GM04504 (cell line): ENCODE results near the gene SLX9.

ENCODE experiments used
- DNase-seq: peaks from one replicate; pipeline ENCODE4 v3.0.0-alpha.2; 2012; ENCODE audit warnings: low read depth

Gene SLX9

GRCh38 chr21:44977616-44978340 is 37.9 kb downstream of the SLX9 start:
- DNase-seq: no peak

DNA sequence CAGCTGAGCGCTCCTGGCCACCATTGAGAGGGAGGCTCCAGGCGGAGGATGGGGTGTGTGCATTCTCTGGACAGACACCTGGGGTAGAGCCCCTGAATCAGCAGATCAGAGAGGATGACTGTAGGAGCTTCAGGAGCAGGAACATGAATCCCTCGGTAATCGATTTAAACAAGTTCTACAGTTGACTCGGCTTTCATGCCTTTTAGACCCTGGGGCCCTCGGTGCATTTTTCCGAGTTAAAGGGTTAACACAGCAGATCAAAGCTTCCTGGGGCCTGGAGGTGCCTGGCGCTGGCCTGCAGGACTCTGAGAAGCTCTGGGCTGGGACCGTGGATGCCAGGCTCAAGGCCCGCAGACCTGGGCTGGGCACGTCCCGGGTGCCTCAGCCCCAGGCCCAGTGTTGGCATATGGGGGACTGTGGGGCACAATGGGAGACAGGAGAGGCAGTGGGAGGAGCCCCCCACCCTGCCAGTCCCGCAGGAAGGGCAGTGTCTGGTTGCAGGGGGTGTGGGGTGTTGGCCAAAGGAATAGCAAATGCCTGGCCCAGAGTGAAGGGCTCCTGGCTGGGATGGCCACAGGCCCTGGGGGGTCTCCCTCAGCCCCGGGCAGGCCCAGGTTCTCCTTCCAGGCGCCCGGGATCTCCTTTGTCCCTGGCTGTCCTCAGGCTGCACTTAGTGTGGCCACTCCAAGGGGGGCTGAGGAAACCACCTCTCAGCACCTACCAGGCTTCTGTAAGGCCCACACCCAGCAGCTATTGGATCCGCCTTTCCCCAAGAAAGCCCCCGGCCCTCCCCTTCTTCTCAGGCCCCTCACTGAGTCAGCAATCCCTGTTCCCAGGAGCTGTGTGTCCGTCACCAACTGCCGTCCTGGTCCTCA is 40.1 kb downstream of the SLX9 start:
- DNase-seq: no peak

DNA sequence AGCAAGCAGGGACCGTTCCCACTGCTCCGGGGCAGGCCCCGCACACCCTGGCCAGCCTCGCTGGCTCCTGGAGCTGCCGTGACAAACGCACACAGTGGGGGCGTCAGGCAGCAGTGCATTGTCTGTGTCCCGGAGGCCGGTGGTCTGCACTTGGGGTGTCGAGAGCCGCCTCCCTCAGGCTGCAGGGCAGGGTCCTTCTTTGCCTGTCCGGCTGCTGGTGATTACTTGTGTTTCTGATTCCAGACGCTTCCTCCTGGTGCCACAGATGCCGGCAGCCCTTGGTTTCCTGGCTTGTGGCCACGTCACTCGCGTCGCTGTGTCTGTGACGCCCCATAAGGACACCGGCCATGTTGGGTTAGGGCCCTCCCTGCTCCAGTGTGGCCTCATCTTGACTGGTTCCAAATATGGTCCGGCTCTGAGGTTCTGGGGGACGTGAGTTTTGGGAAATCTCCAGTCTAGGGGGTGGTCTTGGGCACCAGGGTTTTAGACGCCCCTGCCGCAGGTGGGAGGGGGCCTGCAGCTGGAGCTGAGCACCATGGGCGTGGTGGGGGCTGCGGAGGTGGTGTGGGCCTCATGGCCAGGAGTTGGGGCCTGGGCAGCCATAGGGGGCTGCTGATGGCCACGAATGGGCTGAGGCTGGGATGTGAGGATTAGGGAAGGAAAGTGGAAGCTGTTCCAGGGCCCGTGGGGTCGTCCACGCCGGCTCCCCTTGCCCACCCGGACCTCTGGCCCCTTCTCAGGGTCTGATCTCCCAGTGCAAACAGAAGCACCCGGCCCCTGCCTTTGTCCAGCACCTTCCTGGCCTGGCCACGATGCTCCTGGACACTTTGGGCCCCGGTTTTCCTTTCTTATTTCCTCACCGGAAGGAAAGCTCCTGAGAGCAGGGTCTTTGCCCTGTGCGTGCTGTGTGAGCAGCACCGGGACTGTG is 41.0 kb downstream of the SLX9 start:
- DNase-seq: no peak

DNA sequence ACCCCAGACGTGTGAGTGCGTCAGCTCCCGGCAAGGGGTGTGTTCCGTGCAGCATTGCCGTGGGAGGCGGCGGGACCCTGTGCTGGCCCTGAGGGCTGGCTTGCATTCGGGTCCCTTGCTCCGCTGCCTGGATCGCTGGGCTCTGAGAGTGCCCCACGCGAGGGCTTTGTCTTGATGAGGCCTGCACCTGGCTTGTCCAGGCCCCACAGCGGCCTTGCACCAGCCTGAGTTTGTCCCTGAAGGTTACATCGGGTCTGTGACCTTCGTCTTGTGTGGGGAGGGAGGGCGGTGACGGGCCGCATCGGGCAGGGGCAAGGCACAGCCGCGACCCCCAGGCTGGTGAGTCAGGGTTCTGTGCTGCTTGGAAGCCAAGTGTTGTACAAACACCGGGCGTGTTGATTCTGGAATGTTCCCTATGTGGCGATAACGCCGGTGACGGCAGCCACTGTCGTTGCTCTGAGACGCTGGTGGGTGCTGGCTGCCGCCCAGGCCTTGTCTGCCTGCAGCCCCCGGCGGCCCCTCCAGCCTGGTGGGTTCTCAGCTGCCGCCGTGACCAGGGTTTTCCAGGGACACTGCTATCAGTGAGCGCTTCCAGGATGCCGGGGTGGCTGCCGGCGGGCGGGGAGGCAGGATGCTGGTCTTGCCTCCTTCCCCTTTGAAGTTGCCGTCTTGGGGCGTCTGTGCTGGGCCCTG is 42.9 kb downstream of the SLX9 start:
- no peak for DNase-seq

GRCh38 chr21:44983421-44984206 is 43.8 kb downstream of the SLX9 start:
- no peak for DNase-seq

DNA sequence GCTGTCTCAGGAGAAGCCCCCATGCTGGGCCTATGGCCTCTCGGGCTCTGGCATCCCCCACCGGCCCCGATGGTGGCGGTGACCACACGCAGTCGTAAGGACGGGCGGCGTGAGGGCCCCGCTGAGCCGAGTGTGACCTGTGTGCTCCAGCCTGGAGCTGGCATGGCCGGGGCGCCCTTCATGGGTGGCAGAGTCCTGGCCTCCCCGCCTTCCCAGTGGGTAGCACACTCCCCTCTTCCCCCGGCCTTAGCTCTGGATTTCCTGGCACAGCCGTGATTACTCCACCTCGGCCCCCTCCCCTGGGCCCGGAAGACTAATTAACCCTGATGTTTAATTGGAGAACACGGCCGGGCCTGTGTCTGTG is 44.6 kb downstream of the SLX9 start:
- DNase-seq: no peak

DNA sequence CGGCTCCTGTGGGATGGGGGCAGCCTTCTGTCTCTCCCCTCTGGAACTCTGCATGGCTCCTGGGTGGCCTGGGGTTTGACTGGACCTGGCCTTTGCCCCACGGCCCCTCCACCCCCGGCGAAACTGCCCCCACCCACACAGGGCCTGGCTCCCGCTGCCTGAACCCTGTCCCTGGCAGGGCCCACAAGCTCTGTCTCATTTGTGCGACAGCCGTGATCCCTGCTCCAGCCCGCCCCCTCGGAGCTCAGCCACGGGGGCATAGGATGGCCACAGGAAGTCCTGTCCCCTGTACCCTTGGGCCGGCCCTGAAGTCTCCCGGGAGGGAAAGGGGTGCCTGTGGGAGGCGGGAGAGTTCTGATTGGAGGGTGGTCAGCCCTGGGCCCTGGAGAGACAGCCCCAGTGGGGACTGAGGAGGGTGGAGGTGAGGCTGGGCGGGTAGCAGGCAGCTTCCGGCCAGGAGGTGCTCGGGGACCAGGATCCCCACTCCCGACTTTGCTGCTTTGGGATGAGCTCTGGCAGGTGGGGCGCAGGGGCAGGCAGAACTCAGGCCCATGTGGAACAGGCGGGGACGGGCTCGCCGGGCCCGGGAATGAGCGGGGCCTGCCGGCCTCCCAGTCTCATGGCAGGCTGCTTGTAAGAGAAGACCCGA is 45.1 kb downstream of the SLX9 start:
- DNase-seq: no peak

DNA sequence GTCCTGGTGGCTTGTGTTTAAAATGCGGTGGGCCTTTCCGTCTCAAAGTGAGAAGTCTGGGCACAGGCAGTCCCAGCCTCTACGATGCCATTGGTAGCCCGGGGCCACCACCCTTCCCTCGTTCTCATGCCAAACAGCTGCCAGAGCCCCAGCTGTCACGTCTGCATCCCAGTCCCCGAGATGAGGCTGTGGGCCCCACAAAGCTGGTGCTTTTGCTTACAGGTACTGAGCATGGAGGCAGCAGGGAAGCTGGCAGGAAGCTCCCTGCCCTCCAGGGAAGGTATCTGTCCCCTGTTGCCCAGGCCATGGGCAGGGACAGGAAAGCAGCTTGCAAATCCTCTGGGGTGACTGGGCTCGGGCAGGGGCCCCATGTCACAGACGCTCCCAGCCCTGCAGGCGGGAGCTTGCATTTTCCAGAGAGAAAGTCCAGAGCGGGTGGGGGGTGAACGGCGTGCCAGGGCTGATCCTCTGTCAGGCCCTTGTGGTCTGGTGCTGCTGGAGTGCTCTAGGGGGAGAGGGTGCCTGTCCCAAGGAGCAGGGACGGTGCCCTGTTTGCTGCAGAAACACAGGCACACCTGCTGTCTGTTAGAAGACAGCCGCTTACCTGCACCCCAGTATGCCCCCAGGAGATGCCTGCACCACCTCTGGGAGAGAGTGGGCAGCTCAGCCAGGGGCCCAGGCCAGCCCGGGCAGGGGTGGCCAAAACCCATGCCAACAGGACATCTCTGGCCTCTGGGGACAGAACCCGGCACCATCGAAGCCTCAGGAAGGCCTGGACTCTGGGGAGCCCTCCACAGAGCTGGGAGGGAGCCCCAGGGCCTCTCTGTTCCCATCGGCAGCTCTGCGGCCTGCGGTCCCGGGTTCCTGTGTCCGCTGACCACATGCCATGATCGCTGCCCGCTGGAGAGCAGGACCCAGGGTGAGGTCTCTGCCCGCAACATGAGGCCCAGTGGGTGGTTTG is 45.9 kb downstream of the SLX9 start:
- no peak for DNase-seq

GRCh38 chr21:44986471-44987291 is 46.9 kb downstream of the SLX9 start:
- no peak for DNase-seq

DNA sequence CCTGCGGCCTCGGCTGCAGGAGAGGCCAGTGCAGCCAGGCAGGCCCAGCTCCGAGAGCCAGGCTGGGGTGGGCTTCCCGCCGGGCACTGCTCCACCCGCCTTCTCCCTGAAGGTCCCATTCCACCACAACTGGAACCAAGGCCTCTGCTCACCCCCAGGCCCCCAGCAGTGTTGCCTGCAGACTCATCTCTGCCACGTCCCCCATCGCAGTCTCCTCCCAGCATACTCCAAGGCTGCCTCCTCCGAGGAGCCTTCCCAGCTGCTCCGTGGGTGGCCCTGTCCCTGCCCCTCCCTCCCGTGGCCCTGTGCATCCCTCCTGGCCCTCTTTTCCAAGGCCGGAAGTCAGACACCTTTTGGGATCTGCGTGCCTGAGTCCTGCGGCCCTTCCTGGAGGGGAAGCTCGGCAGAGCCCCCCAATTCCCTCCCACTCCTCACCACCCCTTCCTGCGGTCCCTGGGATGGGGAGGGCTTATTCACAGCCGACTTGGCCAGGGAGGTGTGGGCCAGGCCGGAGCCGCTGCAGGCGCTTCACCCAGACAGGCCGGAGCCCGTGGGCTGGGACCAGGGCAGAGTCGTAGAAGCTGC is 47.6 kb downstream of the SLX9 start:
- no peak for DNase-seq

DNA sequence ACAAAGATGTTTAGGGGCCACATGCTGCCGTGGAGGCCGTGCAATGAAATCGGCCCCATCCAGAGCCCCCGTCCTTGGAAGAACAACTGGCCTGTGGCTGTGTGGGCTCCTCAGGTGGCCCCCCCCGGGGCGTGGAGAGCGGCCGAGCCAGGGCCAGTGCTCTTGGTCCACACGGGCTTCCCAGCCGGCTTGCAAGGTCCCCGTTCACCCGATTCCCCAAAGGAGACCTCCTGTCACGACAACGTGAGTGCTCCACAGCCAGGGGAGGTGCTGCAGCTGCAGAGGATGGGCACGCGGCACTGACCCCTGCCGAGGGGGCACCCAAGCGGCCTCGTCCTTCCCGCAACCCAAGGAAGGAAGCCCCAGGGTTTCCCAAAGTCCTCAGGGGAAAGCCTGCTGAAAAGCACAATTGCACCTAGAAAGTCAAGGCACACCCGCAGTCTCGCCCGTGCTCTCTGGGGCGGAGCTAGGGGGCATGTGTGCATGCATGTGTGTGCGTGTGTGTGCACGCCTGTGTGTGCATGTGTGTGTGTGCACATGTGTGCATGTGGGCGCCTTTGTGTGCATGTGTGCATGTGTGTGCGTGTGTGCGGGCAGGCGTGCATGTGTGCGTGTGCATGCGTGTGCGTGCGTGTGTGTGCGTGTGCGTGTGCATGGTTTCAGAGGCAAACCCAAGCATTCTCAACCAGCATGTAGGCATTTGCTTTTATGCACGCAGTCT is 48.2 kb downstream of the SLX9 start:
- no peak for DNase-seq

DNA sequence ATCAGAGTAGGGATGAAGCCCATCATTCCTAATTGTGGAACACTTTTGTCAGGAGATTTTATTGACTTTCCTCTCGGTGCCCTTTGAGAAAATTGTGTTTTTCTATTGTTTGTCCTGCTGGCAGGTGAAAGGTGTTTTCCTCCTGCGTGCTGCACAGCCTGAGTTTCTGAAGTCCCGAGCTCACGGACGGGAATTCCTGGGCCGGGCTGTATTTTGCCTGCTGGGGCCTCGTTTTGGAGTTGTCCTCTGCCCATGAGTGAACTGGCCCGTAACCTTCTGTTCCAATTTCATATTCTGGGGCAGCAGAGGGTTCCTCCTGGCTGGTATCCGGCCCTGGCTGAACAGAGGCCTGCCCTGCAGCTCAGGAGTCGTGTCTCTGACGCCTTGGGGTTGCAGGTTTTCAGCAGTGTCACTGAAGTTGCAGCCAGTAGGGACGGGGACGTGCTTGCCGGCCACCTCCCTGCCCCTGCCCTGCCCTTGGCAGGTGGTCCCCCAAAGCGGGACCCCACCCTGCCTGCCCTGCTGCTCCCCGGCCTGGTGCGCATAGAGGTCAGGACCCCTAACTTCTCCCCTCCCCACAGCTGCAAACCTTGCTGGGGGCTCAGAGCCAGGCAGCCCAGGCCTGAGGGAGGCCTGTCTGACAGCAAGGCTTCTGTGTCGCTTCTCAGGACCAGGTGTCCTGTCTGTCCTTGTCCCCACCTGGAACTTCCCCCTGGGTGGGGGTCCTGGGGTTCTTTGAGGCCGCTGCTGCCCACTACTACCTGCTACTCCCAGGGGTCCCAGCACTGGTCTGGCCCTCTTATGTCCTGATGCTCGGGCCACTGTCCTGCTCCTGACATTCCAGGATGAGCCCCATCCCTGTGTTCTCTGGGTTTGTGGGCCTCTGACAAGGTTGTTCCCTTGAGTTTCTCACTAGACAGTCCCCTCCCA is 49.0 kb downstream of the SLX9 start:
- DNase-seq: no peak

DNA sequence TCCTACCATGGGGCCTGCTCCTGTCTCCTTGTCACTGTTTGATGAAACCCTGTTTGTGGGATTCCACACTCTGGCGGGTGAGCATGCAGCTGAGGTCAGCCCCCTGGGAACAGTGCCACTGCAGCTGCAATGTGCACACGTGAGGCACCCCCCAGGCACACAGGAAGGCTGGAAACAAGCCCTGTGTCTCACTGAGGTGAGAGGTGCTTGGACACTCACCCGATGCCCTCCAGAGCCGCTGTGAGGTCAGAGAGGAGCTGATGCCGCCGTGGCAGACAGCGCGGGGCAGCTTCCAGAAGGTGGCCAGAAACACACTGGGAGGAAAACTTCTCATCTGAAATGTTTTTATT is 49.7 kb downstream of the SLX9 start:
- DNase-seq: no peak

DNA sequence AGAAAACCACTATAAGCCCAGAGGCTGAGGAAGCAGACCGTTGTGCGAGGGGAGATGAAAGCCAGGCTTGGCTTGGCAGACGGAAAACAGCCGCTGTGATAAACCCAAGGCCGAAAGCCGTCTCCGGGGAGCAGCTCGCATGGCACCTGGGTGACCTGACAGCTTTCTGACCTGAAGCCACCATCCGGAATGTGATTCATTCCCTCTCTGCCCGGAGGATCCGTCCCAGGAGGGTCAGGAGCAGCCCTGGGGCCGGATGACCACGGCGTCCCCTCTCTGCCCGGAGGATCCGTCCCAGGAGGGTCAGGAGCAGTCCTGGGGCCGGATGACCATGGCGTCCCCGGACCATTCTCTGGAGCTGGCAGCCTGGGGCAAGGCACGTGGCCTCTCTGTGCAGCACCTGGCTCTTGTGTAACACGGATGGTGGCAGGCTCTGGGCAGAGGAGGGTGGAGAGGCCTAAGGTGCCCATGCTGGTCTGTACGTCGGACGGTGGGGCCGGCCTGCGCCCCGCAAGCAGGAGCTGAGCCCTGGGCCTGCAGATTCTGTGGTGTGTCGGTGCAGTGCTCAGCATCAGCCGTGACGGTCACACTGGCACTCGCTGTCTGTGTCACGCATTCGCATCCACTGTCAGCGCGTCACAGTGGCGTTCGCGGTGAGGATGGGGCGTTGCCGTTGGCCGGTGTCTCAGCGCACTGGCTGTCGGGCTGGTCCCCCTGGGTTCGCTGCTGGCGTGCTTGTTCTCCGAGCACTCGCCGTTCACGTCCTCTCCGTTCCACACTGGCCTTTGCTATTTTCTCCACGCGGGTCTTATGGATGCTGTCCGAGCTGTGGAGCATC is 50.3 kb downstream of the SLX9 start:
- DNase-seq: no peak

DNA sequence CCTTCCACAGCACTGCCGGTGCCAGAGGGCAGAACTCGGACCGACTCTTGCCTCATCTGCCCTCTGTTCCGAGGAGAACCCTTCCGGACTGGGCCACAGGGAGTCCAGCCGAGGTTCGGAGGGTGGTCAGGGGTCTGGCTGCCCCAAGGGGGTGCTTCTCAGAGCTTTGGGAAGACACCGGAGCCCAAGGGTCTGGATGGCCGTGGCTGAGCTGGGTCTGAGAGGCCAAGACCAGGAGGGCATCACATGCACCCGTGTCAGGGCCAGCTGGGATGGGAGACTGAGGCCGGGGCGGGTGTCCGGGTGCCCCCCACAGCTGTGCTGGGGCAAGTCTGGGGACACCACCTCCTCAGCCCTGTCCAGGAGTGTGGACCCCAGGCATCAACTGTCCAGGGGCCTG is 51.1 kb downstream of the SLX9 start:
- no peak for DNase-seq
